ENCODE results near the gene PHAX. TPM values are rescaled to one million over a fixed set of nuclear protein-coding genes. Genes with fewer than 3 reads are reported as not detected.

The PHAX gene
- total RNA-seq, 1 donor from 2014 or later, result 54.7 TPM

GRCh38 chr5:126675338-126675737 is 74.6 kb downstream of the PHAX start:
- TF ChIP-seq, protein P1, sequence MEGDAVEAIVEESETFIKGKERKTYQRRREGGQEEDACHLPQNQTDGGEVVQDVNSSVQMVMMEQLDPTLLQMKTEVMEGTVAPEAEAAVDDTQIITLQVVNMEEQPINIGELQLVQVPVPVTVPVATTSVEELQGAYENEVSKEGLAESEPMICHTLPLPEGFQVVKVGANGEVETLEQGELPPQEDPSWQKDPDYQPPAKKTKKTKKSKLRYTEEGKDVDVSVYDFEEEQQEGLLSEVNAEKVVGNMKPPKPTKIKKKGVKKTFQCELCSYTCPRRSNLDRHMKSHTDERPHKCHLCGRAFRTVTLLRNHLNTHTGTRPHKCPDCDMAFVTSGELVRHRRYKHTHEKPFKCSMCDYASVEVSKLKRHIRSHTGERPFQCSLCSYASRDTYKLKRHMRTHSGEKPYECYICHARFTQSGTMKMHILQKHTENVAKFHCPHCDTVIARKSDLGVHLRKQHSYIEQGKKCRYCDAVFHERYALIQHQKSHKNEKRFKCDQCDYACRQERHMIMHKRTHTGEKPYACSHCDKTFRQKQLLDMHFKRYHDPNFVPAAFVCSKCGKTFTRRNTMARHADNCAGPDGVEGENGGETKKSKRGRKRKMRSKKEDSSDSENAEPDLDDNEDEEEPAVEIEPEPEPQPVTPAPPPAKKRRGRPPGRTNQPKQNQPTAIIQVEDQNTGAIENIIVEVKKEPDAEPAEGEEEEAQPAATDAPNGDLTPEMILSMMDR (conservative IDR thresholded peaks at IDR 0.05; ENCODE audit: low read depth, low read length), result no peak
- no peak overlapping the region for H3K4me3 ChIP-seq (ENCODE audit: low read depth, low read length)
- no peak for DNase-seq (ENCODE audit: low read depth)

- no peak overlapping the region for H3K4me3 ChIP-seq (ENCODE audit: low read depth, low read length)
- peak; percentile 16 for DNase-seq (ENCODE audit: low read depth)
- TF ChIP-seq, protein P1 (conservative IDR thresholded peaks at IDR 0.05; ENCODE audit: low read depth, low read length), result peak; percentile 91
These were observed 75.5 kb downstream of the PHAX start for GRCh38 chr5:126676195-126676624.

Other genes with a start within 250 kb of the PHAX start
- 26.6 and 43.2 TPM in 2 replicates for gene GRAMD2B, start 177.5 kb upstream of the PHAX start, total RNA-seq
- gene ALDH7A1, start 5.7 kb upstream of the PHAX start, total RNA-seq, result 25.4 and 28.2 TPM in 2 replicates
- 112 and 163 TPM in 2 replicates for gene LMNB1, start 176.2 kb downstream of the PHAX start, total RNA-seq

All from epithelial cell of proximal tubule (primary cell).